ENCODE results near the gene ITPR2.

Gene ITPR2

DNA sequence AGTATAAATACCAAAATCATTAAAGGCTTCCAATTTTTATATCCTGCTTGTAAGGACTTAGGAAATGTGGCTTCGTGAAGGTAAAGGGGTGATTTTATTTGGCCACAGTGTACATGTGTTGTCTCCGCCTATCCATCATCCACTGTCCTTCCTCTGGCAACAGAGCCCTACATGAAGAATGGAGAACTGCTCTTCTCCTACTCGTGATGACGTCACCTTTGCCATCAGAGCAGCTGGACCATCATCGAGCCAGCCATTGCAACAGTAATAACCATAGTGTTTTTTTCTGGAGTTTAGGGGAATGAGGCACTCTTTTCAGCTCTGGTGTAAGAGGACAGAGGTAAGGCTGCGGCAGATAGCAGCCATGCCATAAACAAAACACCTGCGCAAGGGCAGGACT is 19.2 kb downstream of the ITPR2 start:
- DNase-seq (ENCODE audit: insufficient read length) (no peak), FAIRE-seq (no peak)
- TF ChIP-seq POLR2AphosphoS5 (IDR thresholded peaks at IDR 0.05; ENCODE audit: low read depth, low read length) (no peak), TAF1 (IDR thresholded peaks at IDR 0.05; ENCODE audit: borderline replicate concordance, low read depth, low read length) (no peak), POLR2A (IDR thresholded peaks at IDR 0.05; ENCODE audit: low read depth, low read length) (no peak)

DNA sequence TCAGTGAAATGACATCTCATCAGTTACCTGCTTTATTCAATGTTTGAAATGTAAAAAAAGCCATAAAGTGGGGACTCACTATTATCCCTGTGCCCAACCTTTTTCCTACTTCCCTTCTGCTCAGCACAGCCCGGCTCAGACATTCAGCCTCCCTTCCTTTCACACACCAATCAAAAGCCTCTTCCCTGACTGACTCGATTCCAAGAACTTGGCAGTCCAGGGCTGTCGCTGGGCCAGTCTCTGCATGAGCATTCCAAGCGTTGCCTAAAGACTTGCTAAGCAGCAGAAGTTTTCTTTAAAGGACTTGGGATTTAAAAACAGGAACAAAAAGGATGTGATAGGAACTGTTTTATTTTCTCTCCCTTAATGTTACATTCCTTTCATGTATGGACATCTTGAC is 22.7 kb downstream of the ITPR2 start:
- TF ChIP-seq POLR2A (IDR thresholded peaks at IDR 0.05; ENCODE audit: low read depth, low read length) (no peak), TAF1 (IDR thresholded peaks at IDR 0.05; ENCODE audit: borderline replicate concordance, low read depth, low read length) (no peak)
- FAIRE-seq (no peak), DNase-seq (ENCODE audit: insufficient read length) (no peak)

DNA sequence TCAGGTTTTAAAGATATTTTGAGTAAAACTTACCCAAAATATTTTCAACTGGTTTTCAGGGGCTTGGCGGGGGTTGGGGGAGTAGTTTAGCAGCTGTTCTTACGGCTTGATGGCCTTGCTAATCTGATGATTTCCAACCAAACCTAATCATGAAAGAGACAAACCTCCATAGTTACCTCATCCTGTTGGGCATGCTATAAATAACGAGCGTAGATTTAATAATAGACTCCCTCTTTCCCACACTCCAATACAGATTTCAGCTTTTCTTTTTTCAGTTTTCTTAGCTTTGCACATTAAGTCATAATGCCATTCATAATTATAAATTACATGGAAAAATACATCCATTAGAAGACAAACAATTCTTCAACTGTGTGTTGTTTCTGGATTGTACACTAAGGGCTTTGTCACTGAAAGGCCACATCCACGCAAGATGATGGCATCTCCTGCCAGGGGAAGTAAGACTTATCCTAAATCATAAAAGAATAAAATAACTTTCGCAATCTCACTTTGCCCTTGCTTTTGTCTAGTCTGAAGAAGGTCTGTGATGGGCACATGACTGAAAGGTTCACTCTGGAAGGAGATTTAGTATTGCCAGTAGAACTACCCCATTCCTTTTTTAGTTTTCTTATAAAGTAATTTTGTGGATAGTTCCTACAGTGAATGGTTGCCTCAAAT is 23.2 kb downstream of the ITPR2 start:
- TF ChIP-seq POLR2AphosphoS5 (IDR thresholded peaks at IDR 0.05; ENCODE audit: low read depth, low read length) (no peak), POLR2A (IDR thresholded peaks at IDR 0.05; ENCODE audit: low read depth, low read length) (no peak)
- FAIRE-seq = no peak
- DNase-seq (ENCODE audit: insufficient read length) = no peak

DNA sequence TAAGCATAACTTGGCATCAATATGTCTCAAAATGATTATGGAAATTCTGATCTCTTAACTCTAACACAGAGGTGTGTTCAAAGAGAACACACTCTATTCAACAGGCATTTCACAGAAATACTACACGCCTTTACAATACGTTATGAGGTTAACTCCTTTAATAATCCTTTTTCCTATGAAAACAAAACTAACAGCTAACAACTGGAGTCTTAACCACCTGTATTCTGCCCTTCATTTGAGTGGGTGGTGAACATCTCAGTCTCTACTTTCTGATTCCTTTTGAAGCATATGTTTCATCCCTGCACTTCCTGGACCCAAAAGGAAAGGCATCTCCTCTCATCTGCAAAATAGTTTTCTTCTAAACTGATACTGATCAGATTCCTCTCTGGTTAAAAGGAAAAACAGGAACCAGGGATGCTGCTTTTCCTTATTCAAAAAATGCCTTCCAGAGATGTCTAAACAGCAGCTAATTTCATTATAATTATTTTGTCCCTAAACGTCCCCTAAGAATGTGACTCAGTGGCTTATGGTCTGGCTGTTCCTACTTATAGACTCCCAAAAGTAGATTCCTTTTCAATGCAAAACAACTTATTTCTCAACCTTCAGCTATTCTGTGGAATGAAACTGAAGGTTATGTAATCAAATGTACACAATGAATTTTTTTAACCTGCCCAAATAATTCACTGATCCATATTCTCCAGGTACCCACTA is 24.1 kb downstream of the ITPR2 start:
- no peak for DNase-seq (ENCODE audit: insufficient read length)
- FAIRE-seq = no peak
- TF ChIP-seq TAF1 (IDR thresholded peaks at IDR 0.05; ENCODE audit: borderline replicate concordance, low read depth, low read length) (no peak), POLR2AphosphoS5 (IDR thresholded peaks at IDR 0.05; ENCODE audit: low read depth, low read length) (no peak), POLR2A (IDR thresholded peaks at IDR 0.05; ENCODE audit: low read depth, low read length) (no peak)

DNA sequence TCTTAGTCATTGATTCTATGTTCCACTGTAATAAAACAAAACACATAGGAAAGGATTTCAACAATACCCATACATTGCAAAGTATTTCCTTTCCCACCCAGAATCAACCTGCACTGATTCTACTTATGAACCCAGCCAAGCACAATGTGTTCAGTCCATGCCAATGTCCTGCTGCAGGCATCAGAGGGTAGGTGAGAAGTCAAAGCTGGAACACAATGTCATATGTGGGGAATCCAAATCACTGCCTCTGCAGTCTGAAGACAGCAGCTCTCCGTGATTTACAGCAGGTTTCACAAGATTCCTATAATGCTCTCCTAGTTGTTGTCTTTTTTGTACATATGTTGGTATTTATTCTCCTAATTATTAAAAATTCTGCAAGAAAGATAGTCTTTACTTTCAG is 25.7 kb downstream of the ITPR2 start:
- TF ChIP-seq TAF1 (IDR thresholded peaks at IDR 0.05; ENCODE audit: borderline replicate concordance, low read depth, low read length) = no peak
- TF ChIP-seq POLR2AphosphoS5 (IDR thresholded peaks at IDR 0.05; ENCODE audit: low read depth, low read length) = no peak
- no peak for TF ChIP-seq POLR2A (IDR thresholded peaks at IDR 0.05; ENCODE audit: low read depth, low read length)
- DNase-seq (ENCODE audit: insufficient read length) (no peak), FAIRE-seq (no peak)

DNA sequence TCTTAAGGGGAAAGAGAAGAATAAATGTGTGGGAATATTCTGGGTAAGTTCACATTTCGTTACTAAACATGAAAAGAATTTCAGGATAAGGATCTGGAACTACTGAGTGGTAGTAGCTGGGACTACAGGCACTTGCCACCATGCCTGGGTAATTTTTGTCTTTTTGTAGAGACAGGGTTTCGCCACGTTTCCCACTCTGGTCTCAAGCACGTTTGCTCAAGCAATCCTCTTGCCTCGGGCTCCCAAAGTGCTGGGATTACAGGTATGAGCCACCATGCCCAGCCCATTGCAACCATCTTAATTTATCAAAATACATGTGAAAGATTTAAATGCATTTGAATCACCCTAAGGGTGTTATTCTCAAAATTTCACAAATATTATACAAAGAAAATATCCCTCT is 26.4 kb downstream of the ITPR2 start:
- no peak for DNase-seq (ENCODE audit: insufficient read length)
- TF ChIP-seq TAF1 (IDR thresholded peaks at IDR 0.05; ENCODE audit: borderline replicate concordance, low read depth, low read length) (no peak), POLR2A (IDR thresholded peaks at IDR 0.05; ENCODE audit: low read depth, low read length) (no peak), POLR2AphosphoS5 (IDR thresholded peaks at IDR 0.05; ENCODE audit: low read depth, low read length) (no peak)
- no peak for FAIRE-seq

DNA sequence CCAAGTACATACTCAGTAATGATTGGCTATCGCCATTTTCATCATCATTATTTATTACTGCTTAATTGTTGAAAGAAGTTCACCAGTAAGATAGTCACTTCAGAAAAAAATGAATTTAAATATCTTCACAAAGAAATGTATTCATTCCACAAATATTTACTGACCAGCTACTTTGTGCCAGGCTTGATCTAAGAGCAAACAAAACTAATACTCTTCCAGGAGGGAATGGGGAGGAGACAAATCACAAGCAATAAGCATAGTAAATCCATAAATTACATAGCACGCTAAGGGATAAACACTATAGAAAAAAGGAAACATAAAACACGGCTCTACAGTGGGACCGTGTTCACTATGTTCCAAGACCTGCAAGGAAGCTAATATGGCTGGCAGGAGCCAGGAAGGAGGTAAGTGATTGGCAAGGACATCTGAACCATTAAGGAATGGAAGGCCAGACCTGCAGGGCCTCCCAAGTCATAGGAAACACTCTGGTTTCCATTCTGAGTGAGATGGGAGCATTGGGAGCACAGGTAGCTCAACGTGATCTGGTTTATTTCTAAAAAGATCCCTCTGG is 27.5 kb downstream of the ITPR2 start:
- DNase-seq (ENCODE audit: insufficient read length) (no peak), FAIRE-seq (no peak)
- TF ChIP-seq POLR2AphosphoS5 (IDR thresholded peaks at IDR 0.05; ENCODE audit: low read depth, low read length) = no peak
- TF ChIP-seq TAF1 (IDR thresholded peaks at IDR 0.05; ENCODE audit: borderline replicate concordance, low read depth, low read length) = no peak
- no peak for TF ChIP-seq POLR2A (IDR thresholded peaks at IDR 0.05; ENCODE audit: low read depth, low read length)

DNA sequence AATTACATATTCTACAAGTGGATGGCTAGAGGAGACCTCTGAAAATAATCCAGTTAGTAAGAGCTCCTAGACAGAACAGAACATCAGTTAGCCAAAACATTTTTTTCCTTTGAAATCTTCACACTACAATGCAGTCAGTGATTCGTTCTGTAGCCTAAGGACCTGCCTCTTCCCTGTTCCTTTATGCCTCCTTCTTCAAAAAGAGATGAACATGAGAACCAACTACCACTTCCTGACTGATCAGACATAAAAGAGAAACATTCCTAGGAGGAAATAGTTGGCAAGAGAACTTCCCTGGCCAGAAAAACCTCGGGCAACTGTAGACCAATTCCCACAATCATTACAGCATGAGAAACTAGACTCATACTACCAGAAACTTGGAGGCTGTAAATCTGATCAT is 29.4 kb downstream of the ITPR2 start:
- peak; percentile 33 for FAIRE-seq
- no peak for DNase-seq (ENCODE audit: insufficient read length)
- no peak for TF ChIP-seq POLR2A (IDR thresholded peaks at IDR 0.05; ENCODE audit: low read depth, low read length)
- TF ChIP-seq TAF1 (IDR thresholded peaks at IDR 0.05; ENCODE audit: borderline replicate concordance, low read depth, low read length) = no peak
- no peak for TF ChIP-seq POLR2AphosphoS5 (IDR thresholded peaks at IDR 0.05; ENCODE audit: low read depth, low read length)

DNA sequence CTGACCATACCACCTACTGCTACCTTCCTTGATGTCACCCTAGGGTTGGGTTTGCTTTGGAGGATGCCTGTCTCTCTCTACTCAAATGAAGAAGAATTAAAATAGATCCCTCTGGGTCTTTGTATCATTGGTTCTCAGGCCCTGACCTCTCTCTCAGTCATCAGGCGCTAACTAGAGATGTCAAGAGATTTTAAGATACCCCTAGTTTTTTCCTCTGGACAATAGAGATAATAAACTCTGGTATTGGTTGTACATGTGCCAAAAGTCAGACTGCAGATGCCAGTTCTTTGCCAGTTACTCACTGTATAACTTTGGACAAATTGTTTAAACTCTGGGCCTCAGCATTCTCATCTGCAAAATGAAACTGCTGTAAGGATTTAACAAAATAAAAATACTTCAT is 31.5 kb downstream of the ITPR2 start:
- DNase-seq (ENCODE audit: insufficient read length) (no peak), FAIRE-seq (no peak)
- no peak for TF ChIP-seq POLR2AphosphoS5 (IDR thresholded peaks at IDR 0.05; ENCODE audit: low read depth, low read length)
- TF ChIP-seq TAF1 (IDR thresholded peaks at IDR 0.05; ENCODE audit: borderline replicate concordance, low read depth, low read length) = no peak
- no peak for TF ChIP-seq POLR2A (IDR thresholded peaks at IDR 0.05; ENCODE audit: low read depth, low read length)

DNA sequence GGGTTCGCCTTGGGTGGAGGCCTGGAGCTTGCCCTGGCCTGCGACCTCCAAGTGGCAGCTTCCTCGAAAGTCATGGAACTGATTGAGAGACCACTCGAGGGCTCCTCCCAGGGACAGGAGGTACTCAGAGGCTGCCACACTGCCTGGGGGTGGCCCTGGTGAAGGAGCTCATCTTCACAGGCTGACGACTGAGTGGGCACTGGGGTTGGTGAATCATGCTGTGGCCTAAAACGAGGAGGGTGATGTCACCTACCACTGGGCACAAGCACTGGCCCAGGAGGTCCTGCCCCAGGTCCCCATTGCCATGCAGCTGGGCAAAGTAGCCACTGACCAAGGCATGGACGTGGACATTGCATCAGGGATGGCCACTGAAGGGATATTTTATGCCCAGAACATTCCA is 32.1 kb downstream of the ITPR2 start:
- TF ChIP-seq TAF1 (IDR thresholded peaks at IDR 0.05; ENCODE audit: borderline replicate concordance, low read depth, low read length) = no peak
- TF ChIP-seq POLR2AphosphoS5 (IDR thresholded peaks at IDR 0.05; ENCODE audit: low read depth, low read length) = no peak
- no peak for TF ChIP-seq POLR2A (IDR thresholded peaks at IDR 0.05; ENCODE audit: low read depth, low read length)
- FAIRE-seq = no peak
- DNase-seq (ENCODE audit: insufficient read length) = no peak

DNA sequence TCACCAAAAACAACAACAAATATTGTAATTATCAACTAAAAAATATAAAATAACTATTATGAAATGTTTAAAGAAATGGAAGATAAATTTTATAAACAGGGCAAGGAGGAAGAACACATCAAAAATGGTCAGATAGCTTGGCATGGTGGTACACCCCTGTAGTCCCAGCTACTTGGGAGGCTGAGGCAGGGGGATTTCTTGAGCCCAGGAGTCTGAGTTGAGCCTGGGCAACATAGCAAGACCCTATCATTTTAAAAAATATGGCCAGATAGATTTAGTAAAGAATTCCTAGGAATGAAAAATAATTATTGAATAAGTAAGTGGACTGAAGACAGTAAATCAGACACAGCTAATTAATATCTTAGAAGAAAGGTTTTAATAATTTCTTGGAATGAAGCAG is 32.6 kb downstream of the ITPR2 start:
- no peak for DNase-seq (ENCODE audit: insufficient read length)
- no peak for TF ChIP-seq TAF1 (IDR thresholded peaks at IDR 0.05; ENCODE audit: borderline replicate concordance, low read depth, low read length)
- no peak for TF ChIP-seq POLR2A (IDR thresholded peaks at IDR 0.05; ENCODE audit: low read depth, low read length)
- TF ChIP-seq POLR2AphosphoS5 (IDR thresholded peaks at IDR 0.05; ENCODE audit: low read depth, low read length) = no peak
- FAIRE-seq = no peak

DNA sequence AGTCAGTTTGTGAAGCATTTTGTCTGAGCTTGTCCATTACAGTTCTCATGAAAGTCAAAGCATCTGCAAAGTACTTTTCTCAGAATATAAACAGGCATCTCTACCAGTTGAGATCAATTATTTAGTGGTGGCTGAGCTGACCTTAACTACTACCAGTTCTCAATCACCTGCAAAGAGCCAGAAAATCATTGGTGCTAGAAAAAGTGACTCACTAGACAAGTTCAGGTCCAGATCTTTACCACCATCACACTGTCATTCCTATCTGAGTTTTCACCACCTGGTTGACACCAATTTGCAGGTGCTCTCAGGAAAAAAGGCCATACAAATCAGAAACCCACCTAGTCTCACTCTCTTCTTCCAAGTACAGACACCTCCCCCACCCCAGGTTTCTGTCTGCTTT is 33.3 kb downstream of the ITPR2 start:
- no peak for TF ChIP-seq POLR2AphosphoS5 (IDR thresholded peaks at IDR 0.05; ENCODE audit: low read depth, low read length)
- no peak for TF ChIP-seq POLR2A (IDR thresholded peaks at IDR 0.05; ENCODE audit: low read depth, low read length)
- no peak for TF ChIP-seq TAF1 (IDR thresholded peaks at IDR 0.05; ENCODE audit: borderline replicate concordance, low read depth, low read length)
- DNase-seq (ENCODE audit: insufficient read length) (no peak), FAIRE-seq (no peak)

All from GM12892 (cell line).